ENCODE results near the gene MAML2.

The MAML2 gene

DNA sequence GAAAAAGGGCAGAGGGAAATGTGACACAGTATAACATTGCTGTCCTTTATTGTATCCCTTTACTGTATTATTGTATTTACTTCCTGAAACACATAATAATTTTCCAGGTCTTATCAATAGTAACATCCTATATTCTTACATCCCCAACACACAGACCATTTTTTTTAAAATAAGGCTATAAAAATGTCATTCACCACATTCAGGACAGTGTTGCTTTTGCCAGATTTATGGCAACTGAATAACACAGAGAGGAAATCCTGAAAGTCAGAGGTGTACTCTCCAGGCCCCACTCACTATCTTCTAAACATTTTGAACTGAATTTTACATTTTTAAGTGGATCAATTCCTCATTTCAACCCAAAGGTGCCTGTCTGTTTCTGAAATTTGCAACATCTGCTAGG is 314.2 kb downstream of the MAML2 start:
- no peaks in the 10 kb centered on the region for H3K9me3 ChIP-seq (ENCODE audit: control insufficient read depth, insufficient read depth, low read length)
- H3K4me3 ChIP-seq (ENCODE audit: low read depth, low read length) = no peak overlapping the region
- H3K9ac ChIP-seq (ENCODE audit: low read depth, low read length) = no peak overlapping the region
- H3K36me3 ChIP-seq (ENCODE audit: control insufficient read depth, insufficient read depth, low read length) = no peaks in the 10 kb centered on the region
- H3K27me3 ChIP-seq (ENCODE audit: control insufficient read depth, insufficient read depth, low read length) = no peaks in the 10 kb centered on the region
- no peaks in the 10 kb centered on the region for H3K4me1 ChIP-seq (ENCODE audit: control insufficient read depth, insufficient read depth, low read length)
- no peak overlapping the region for H3K27ac ChIP-seq (ENCODE audit: low read depth, low read length)

DNA sequence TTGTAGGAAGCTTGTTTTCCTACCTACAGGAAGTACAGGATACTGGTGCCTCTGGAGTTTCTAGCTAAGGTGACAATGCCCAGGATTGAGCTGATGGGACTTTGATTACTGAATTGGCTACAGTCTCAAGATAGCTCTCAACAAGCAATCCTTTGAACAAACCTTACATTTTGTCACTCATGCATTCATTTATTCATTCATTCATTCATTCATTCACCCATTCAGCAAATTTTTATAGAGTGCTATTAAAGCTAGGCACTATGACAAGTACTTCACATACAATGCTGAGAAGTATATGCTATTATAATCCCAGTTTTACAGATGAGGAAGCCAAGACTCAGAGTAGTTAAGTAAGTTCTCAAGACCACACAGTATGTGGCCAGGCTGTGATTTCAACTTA is 316.0 kb downstream of the MAML2 start:
- Histone ChIP-seq H3K9me3 (ENCODE audit: control insufficient read depth, insufficient read depth, low read length) (no peaks in the 10 kb centered on the region), H3K4me1 (ENCODE audit: control insufficient read depth, insufficient read depth, low read length) (no peaks in the 10 kb centered on the region), H3K9ac (ENCODE audit: low read depth, low read length) (no peak overlapping the region), H3K27me3 (ENCODE audit: control insufficient read depth, insufficient read depth, low read length) (no peaks in the 10 kb centered on the region), H3K36me3 (ENCODE audit: control insufficient read depth, insufficient read depth, low read length) (no peaks in the 10 kb centered on the region), H3K4me3 (ENCODE audit: low read depth, low read length) (no peak overlapping the region), H3K27ac (ENCODE audit: low read depth, low read length) (no peak overlapping the region)

GRCh38 chr11:96026310-96026709 is 316.7 kb downstream of the MAML2 start:
- no peaks in the 10 kb centered on the region for H3K9me3 ChIP-seq (ENCODE audit: control insufficient read depth, insufficient read depth, low read length)
- H3K4me3 ChIP-seq (ENCODE audit: low read depth, low read length) = no peak overlapping the region
- no peak overlapping the region for H3K9ac ChIP-seq (ENCODE audit: low read depth, low read length)
- H3K4me1 ChIP-seq (ENCODE audit: control insufficient read depth, insufficient read depth, low read length) = no peaks in the 10 kb centered on the region
- no peak overlapping the region for H3K27ac ChIP-seq (ENCODE audit: low read depth, low read length)
- H3K36me3 ChIP-seq (ENCODE audit: control insufficient read depth, insufficient read depth, low read length) = no peaks in the 10 kb centered on the region
- no peaks in the 10 kb centered on the region for H3K27me3 ChIP-seq (ENCODE audit: control insufficient read depth, insufficient read depth, low read length)

DNA sequence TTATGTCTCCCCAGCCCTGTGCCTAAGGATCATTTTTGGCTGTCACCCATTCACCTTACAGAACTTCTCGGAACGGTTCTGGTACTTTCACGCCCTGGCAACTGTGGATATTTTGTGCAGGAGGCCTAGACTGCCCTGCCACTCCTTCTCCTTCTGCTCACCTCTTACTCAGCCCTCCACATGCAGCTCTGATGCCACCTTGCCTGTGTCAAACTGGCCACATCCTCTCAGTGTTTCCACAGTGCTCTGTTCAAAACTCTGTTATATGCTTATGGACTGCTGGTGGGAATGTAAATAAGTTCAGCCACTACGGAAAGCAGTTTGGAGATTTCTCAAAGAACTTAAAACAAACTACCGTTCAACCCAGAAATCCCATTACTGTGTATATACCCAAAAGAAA is 318.3 kb downstream of the MAML2 start:
- H3K4me3 ChIP-seq (ENCODE audit: low read depth, low read length) = no peak overlapping the region
- H3K27ac ChIP-seq (ENCODE audit: low read depth, low read length) = no peak overlapping the region
- H3K4me1 ChIP-seq (ENCODE audit: control insufficient read depth, insufficient read depth, low read length) = peaks cover 9% of the 10 kb centered on the region
- no peak overlapping the region for H3K9ac ChIP-seq (ENCODE audit: low read depth, low read length)
- H3K27me3 ChIP-seq (ENCODE audit: control insufficient read depth, insufficient read depth, low read length) = no peaks in the 10 kb centered on the region
- H3K9me3 ChIP-seq (ENCODE audit: control insufficient read depth, insufficient read depth, low read length) = no peaks in the 10 kb centered on the region
- H3K36me3 ChIP-seq (ENCODE audit: control insufficient read depth, insufficient read depth, low read length) = no peaks in the 10 kb centered on the region

DNA sequence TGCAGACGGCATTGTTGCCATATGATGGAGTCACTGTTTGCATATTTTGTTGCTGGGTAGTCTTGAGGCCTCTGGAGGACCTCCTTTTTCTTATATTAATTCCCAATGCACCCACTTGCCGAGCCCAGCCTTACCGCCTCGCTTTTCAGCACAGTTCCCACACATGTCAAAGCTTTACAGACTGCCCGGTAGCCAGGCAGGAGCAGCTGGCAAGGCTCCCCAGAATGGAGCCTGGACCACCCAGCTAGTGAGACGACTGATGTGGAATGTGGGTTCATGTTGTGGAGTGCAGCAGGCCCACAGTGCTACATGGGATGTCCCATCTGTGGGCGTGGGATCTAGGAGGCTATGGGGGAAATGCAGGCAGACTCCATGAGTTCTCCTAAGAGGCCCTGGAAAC is 319.7 kb downstream of the MAML2 start:
- Histone ChIP-seq H3K27ac (ENCODE audit: low read depth, low read length) (no peak overlapping the region), H3K9ac (ENCODE audit: low read depth, low read length) (no peak overlapping the region), H3K36me3 (ENCODE audit: control insufficient read depth, insufficient read depth, low read length) (no peaks in the 10 kb centered on the region), H3K4me3 (ENCODE audit: low read depth, low read length) (no peak overlapping the region), H3K4me1 (ENCODE audit: control insufficient read depth, insufficient read depth, low read length) (peaks cover 9% of the 10 kb centered on the region), H3K9me3 (ENCODE audit: control insufficient read depth, insufficient read depth, low read length) (no peaks in the 10 kb centered on the region), H3K27me3 (ENCODE audit: control insufficient read depth, insufficient read depth, low read length) (no peaks in the 10 kb centered on the region)

DNA sequence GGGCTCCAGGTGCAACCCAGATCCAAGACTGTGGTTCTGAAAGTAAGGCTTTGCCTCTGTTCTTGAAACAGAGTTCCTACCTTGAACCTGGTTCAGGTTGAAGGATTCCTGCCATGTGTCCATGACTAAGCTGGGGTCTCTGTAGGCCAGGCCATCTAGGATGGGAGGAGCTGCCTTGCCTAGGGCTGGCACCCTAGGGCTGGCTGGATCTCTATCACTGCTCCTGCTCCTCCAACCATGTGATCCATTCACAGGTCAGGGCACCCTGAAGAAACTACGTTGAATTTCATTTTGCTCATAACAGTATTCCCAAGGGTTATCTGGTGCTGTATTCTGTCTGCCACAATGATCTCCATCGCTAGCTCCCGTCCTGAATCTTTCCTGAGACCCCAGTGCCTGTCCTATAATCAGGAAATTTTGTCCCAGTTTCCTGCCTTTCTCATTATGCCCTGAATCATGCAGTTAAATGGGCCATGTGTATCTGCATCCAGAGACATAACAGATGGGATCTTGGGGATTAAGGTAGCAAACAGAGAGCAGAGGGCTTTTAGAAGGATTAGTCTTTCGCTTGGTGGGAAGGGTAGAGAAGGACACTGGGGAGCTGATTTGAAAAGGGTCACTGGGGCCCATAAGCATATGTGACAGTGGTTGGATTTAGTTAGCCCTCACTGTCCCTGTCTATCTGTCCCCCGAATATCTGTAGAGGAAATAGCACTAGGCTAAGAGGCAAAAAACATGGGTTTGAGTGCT is 320.9 kb downstream of the MAML2 start:
- no peak overlapping the region for H3K27ac ChIP-seq (ENCODE audit: low read depth, low read length)
- H3K4me1 ChIP-seq (ENCODE audit: control insufficient read depth, insufficient read depth, low read length) = peaks cover 9% of the 10 kb centered on the region
- H3K9me3 ChIP-seq (ENCODE audit: control insufficient read depth, insufficient read depth, low read length) = no peaks in the 10 kb centered on the region
- no peaks in the 10 kb centered on the region for H3K36me3 ChIP-seq (ENCODE audit: control insufficient read depth, insufficient read depth, low read length)
- H3K9ac ChIP-seq (ENCODE audit: low read depth, low read length) = no peak overlapping the region
- H3K27me3 ChIP-seq (ENCODE audit: control insufficient read depth, insufficient read depth, low read length) = no peaks in the 10 kb centered on the region
- no peak overlapping the region for H3K4me3 ChIP-seq (ENCODE audit: low read depth, low read length)

DNA sequence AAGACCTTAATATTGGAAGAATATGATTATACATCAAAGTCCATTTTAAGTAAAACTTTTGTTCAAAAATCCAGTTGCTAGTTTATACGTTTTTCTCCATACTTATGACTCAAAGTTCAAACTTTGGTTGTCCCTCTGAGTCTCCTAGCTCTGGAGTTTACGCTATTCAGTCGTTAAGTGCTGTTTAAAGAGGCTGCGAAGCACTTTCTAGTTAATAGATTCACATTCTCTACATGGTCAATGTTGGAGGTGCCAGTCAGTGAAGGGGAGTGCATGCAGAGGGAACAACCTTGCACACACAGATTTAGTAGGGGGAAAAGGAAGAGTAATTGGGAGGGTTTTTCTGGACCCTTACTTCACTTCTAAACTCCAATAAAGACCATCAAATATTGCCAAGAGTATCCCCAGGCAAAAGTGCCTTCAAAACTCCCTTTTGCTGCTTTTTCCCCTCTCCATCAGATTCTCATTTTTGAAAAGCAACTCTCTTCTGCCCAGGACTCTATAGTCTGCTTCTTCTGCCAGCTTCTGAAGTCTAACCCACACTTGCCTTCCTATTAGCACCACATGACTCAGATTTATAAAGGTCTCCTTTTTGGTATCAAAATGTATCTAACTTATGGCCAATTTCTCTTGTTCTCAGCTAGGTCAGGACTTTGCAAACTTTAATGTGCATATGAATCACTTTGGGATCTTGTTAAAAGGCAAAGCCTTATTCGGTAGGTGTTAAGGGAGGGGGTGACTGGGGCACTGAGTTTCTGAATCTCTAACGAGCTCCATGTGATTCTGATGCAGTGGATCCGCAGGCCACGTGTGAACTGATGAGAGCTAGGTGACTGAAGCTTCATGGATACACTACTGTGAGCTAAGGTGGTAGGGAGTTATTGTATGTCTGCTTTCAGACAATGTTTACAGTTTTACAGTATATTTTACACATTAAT is 322.9 kb downstream of the MAML2 start:
- H3K4me1 ChIP-seq (ENCODE audit: control insufficient read depth, insufficient read depth, low read length) = peaks cover 13% of the 10 kb centered on the region
- H3K4me3 ChIP-seq (ENCODE audit: low read depth, low read length) = no peak overlapping the region
- H3K27ac ChIP-seq (ENCODE audit: low read depth, low read length) = no peak overlapping the region
- no peaks in the 10 kb centered on the region for H3K36me3 ChIP-seq (ENCODE audit: control insufficient read depth, insufficient read depth, low read length)
- H3K9ac ChIP-seq (ENCODE audit: low read depth, low read length) = no peak overlapping the region
- no peaks in the 10 kb centered on the region for H3K27me3 ChIP-seq (ENCODE audit: control insufficient read depth, insufficient read depth, low read length)
- no peaks in the 10 kb centered on the region for H3K9me3 ChIP-seq (ENCODE audit: control insufficient read depth, insufficient read depth, low read length)

GRCh38 chr11:96019281-96019680 is 323.7 kb downstream of the MAML2 start:
- Histone ChIP-seq H3K9me3 (ENCODE audit: control insufficient read depth, insufficient read depth, low read length) (no peaks in the 10 kb centered on the region), H3K27me3 (ENCODE audit: control insufficient read depth, insufficient read depth, low read length) (no peaks in the 10 kb centered on the region), H3K36me3 (ENCODE audit: control insufficient read depth, insufficient read depth, low read length) (no peaks in the 10 kb centered on the region)

GRCh38 chr11:96017856-96018255 is 325.1 kb downstream of the MAML2 start:
- Histone ChIP-seq H3K4me3 (ENCODE audit: low read depth, low read length) (no peak overlapping the region), H3K9ac (ENCODE audit: low read depth, low read length) (no peak overlapping the region), H3K27me3 (ENCODE audit: control insufficient read depth, insufficient read depth, low read length) (no peaks in the 10 kb centered on the region), H3K36me3 (ENCODE audit: control insufficient read depth, insufficient read depth, low read length) (no peaks in the 10 kb centered on the region), H3K9me3 (ENCODE audit: control insufficient read depth, insufficient read depth, low read length) (no peaks in the 10 kb centered on the region), H3K4me1 (ENCODE audit: control insufficient read depth, insufficient read depth, low read length) (peaks cover 34% of the 10 kb centered on the region), H3K27ac (ENCODE audit: low read depth, low read length) (no peak overlapping the region)

More at GRCh38 chr11:96019281-96019680, 323.7 kb downstream of the MAML2 start:
- Histone ChIP-seq H3K9ac (ENCODE audit: low read depth, low read length) (no peak overlapping the region), H3K27ac (ENCODE audit: low read depth, low read length) (no peak overlapping the region), H3K4me1 (ENCODE audit: control insufficient read depth, insufficient read depth, low read length) (peaks cover 20% of the 10 kb centered on the region), H3K4me3 (ENCODE audit: low read depth, low read length) (no peak overlapping the region)

GRCh38 chr11:96016978-96017502 is 326.0 kb downstream of the MAML2 start:
- Histone ChIP-seq H3K4me3 (ENCODE audit: low read depth, low read length) (no peak overlapping the region), H3K4me1 (ENCODE audit: control insufficient read depth, insufficient read depth, low read length) (peaks cover 42% of the 10 kb centered on the region), H3K27me3 (ENCODE audit: control insufficient read depth, insufficient read depth, low read length) (no peaks in the 10 kb centered on the region), H3K9ac (ENCODE audit: low read depth, low read length) (no peak overlapping the region), H3K36me3 (ENCODE audit: control insufficient read depth, insufficient read depth, low read length) (no peaks in the 10 kb centered on the region), H3K27ac (ENCODE audit: low read depth, low read length) (no peak overlapping the region), H3K9me3 (ENCODE audit: control insufficient read depth, insufficient read depth, low read length) (no peaks in the 10 kb centered on the region)

Data from HUES48 (cell line).